ENCODE results near the gene SLC19A1.

DNA sequence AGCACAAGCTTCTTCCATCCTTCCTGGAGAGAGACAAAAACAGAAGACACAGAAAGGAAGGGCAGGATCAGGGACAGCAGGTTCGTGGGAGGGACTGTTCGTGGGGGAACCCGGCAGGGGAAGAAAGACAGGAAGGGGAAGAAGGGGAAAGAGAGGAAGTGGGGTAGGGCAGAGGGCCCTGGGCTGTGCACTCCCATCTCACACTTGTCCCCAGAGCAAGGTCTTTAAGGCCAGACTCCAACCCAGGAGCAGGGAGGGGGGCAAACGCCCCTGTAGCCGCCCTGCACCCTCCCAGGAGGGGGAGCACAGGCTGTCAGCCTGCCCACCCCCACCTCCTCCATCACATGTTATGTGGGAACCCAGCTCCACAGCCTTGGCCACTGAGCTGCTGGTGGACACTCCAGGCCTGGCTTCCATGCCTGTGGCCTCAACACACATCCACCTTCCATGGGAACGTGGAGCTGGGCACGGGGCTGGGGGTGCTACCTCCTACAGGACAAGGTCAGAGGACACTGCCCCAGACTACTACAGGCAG lies 9.3 kb downstream of the SLC19A1 start:
- TF ChIP-seq, protein P1, sequence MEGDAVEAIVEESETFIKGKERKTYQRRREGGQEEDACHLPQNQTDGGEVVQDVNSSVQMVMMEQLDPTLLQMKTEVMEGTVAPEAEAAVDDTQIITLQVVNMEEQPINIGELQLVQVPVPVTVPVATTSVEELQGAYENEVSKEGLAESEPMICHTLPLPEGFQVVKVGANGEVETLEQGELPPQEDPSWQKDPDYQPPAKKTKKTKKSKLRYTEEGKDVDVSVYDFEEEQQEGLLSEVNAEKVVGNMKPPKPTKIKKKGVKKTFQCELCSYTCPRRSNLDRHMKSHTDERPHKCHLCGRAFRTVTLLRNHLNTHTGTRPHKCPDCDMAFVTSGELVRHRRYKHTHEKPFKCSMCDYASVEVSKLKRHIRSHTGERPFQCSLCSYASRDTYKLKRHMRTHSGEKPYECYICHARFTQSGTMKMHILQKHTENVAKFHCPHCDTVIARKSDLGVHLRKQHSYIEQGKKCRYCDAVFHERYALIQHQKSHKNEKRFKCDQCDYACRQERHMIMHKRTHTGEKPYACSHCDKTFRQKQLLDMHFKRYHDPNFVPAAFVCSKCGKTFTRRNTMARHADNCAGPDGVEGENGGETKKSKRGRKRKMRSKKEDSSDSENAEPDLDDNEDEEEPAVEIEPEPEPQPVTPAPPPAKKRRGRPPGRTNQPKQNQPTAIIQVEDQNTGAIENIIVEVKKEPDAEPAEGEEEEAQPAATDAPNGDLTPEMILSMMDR (IDR thresholded peaks at IDR 0.05), result no peak
- TF ChIP-seq EP300 (IDR thresholded peaks at IDR 0.05) (no peak), POLR2A (IDR thresholded peaks at IDR 0.05) (no peak)
